Panc1 (cell line): ENCODE results near the gene ZNF32. TPM values are rescaled to one million over a fixed set of nuclear protein-coding genes. Genes with fewer than 3 reads are reported as not detected.
A peak's percentile ranks its signal among the peaks of the same experiment; 100 is the strongest.

ENCODE experiments used
- ATAC-seq: fragments of 200-7000 bp; cut with Tn5 transposase; 2 replicates; pipeline ENCODE4 v1.9.1; 2020; ENCODE audit warnings: mild to moderate bottlenecking, moderate library complexity
- BruUV-seq: library from RNA; stranded (reverse); fragments of 400-500 nt; replicated peaks from 2 replicates; lab custom pipeline; 2021; lab: Mats Ljungman, UMichigan
- CTCF ChIA-PET: fragments of 300-600 bp; sonication (Branson Sonifier 250); formaldehyde crosslinking; loops from one replicate; lab custom pipeline; 2022; ENCODE audit warnings: antibody characterized with exemption; lab: Charles Lee
- POLR2A ChIA-PET: fragments of 300-600 bp; sonication (Branson Sonifier 250); formaldehyde crosslinking; loops from one replicate; lab custom pipeline; 2022; ENCODE audit warnings: antibody characterized with exemption; lab: Charles Lee
- DNase-seq: peaks from one replicate; pipeline ENCODE4 v3.0.0-alpha.2; 2010; ENCODE audit warnings: low read depth, low spot score
- H3K27ac ChIP-seq: 2 replicates; pipeline ENCODE4 v1.5.1; 2011; ENCODE audit warnings: mild to moderate bottlenecking, low read length, inconsistent platforms
- H3K27me3 ChIP-seq: fragments of 200-500 bp; sonication (Bioruptor generic); 2 replicates; pipeline ENCODE4 v1.6.0; 2014; ENCODE audit warnings: low read length, inconsistent platforms; ENCODE audit not compliant: control insufficient read depth, insufficient read depth
- H3K36me3 ChIP-seq: fragments of 200-500 bp; sonication (Bioruptor generic); 2 replicates; pipeline ENCODE4 v1.5.1; 2014; ENCODE audit warnings: inconsistent platforms, mild to moderate bottlenecking, low read length, moderate library complexity; ENCODE audit not compliant: control insufficient read depth, insufficient read depth
- H3K4me1 ChIP-seq: 2 replicates; pipeline ENCODE4 v1.5.1; 2011; ENCODE audit warnings: inconsistent platforms, mild to moderate bottlenecking, low read length, moderate library complexity; ENCODE audit not compliant: control insufficient read depth, insufficient read depth
- H3K4me3 ChIP-seq, 2 experiments: 2 replicates each; pipeline ENCODE4 v1.5.1; 2011 to 2012; ENCODE audit warnings: low read depth in 2 of 2, low read length in 2 of 2, mild to moderate bottlenecking in 2 of 2, inconsistent platforms in 1 of 2, moderate library complexity in 1 of 2
- H3K9me3 ChIP-seq: fragments of 200-500 bp; sonication (Bioruptor generic); 2 replicates; pipeline ENCODE4 v1.5.1; 2014; ENCODE audit warnings: low read depth, mild to moderate bottlenecking, inconsistent platforms, low read length, moderate library complexity; ENCODE audit not compliant: control insufficient read depth, insufficient read depth
- CTCF ChIP-seq: fragments of 450-650 bp; IDR thresholded peaks from 2 replicates; pipeline ENCODE4 v1.5.1; 2017; ENCODE audit warnings: mild to moderate bottlenecking
- POLR2AphosphoS5 ChIP-seq: IDR thresholded peaks from 2 replicates; pipeline ENCODE4 v1.6.1; 2012; ENCODE audit warnings: mild to moderate bottlenecking, low read depth, low read length, moderate library complexity
- REST ChIP-seq, 2 experiments: IDR thresholded peaks; 2 replicates each; pipeline ENCODE4 v1.6.1; 2011 to 2012; ENCODE audit warnings: low read depth in 2 of 2, control low read depth in 1 of 2, low read length in 1 of 2, mild to moderate bottlenecking in 1 of 2, moderate library complexity in 1 of 2; ENCODE audit not compliant: insufficient read depth in 1 of 2
- SIN3A ChIP-seq: IDR thresholded peaks from 2 replicates; pipeline ENCODE4 v1.6.1; 2012; ENCODE audit warnings: low read depth, mild to moderate bottlenecking, low read length, moderate library complexity, borderline replicate concordance; ENCODE audit not compliant: insufficient read depth
- TCF7L2 ChIP-seq: IDR thresholded peaks from 2 replicates; pipeline ENCODE4 v1.6.1; 2011; ENCODE audit warnings: mild to moderate bottlenecking, low read depth, low read length, inconsistent platforms
- in situ Hi-C: cut with HindIII; loops from 2 replicates; pipeline ENCODE4 v1.10.0; 2016; ENCODE audit warnings: low sequenced_read_pairs, low pct_unique_long_range_greater_than_20kb
- intact Hi-C: fragments of 100-400 bp; cut with micrococcal nuclease; formaldehyde crosslinking; loops from one replicate; pipeline ENCODE4 v1.10.0; 2022; ENCODE audit not compliant: unreplicated experiment
- total RNA-seq: library from RNA; stranded (reverse); gene quantifications from one replicate; pipeline ENCODE4 v1.2.1, GENCODE V29; 2021; ENCODE audit not compliant: unreplicated experiment

The ZNF32 gene
- total RNA-seq, 1 experiment from 2014 or later = 35.6 TPM

- no peaks in the 10 kb centered on the region for H3K4me1 ChIP-seq
- BruUV-seq = no TSS peak
- in situ Hi-C loops (no loop called here), intact Hi-C loops (loop anchor here (5.0 to 10.0 kb wide), 2 partner anchors 93 to 621 kb away; no protein-coding TSS in a partner anchor)
- ATAC-seq (no peak), DNase-seq (no peak)
- ChIA-PET CTCF (interaction anchor here (1.6 kb wide), 1 partner anchor 8 kb away, joined by 4 read pairs; no protein-coding TSS in a partner anchor), POLR2A (no interaction called here)
- H3K4me3 ChIP-seq = no peak overlapping the region
- no peaks in the 10 kb centered on the region for H3K36me3 ChIP-seq
- TF ChIP-seq SIN3A (no peak), TCF7L2 (no peak), REST (IDR thresholded peaks at IDR 0.05; ENCODE audit: insufficient read depth in 1 of 2, low read depth in 2 of 2, low read length in 1 of 2) (no peak), CTCF (no peak), POLR2AphosphoS5 (no peak)
- no peaks in the 10 kb centered on the region for H3K9me3 ChIP-seq
- H3K27ac ChIP-seq = no peak overlapping the region
- peaks cover 5% of the 10 kb centered on the region for H3K27me3 ChIP-seq
These were observed 42.8 kb upstream of the ZNF32 start for GRCh38 chr10:43691485-43691884.

- peak overlapping the region; percentile 62 to 91 for H3K4me3 ChIP-seq
- no TSS peak for BruUV-seq
These were observed 41.5 kb upstream of the ZNF32 start for GRCh38 chr10:43689955-43690771.

More at GRCh38 chr10:43689955-43690771, 41.5 kb upstream of the ZNF32 start:
- no peaks in the 10 kb centered on the region for H3K4me1 ChIP-seq
- intact Hi-C loops = loop anchor here (1.0 to 10.0 kb wide), 3 partner anchors 95 to 696 kb away; no protein-coding TSS in a partner anchor
- ChIA-PET CTCF (interaction anchor here (0.5 to 1.1 kb wide), 8 partner anchors 310 to 928 kb away, joined by 3 to 9 read pairs (median 6); partner anchors contain the start of gene CXCL12), POLR2A (no interaction called here)
- DNase-seq (no peak), ATAC-seq (peak; percentile 99)
- H3K9me3 ChIP-seq = no peaks in the 10 kb centered on the region
- H3K27me3 ChIP-seq = peaks cover 7% of the 10 kb centered on the region
- peak overlapping the region; percentile 70 for H3K27ac ChIP-seq
- in situ Hi-C loops = no loop called here
- no peaks in the 10 kb centered on the region for H3K36me3 ChIP-seq
- no peak for TF ChIP-seq REST (IDR thresholded peaks at IDR 0.05; ENCODE audit: insufficient read depth in 1 of 2, low read depth in 2 of 2, low read length in 1 of 2)
- TF ChIP-seq TCF7L2 = no peak
- TF ChIP-seq SIN3A = 0 out of 2 replicates have a peak, but pooled peaks have one; percentile 62
- peak; percentile 100 for TF ChIP-seq CTCF
